ENCODE measurements around the gene SNCB. TPM values are rescaled to one million over a fixed set of nuclear protein-coding genes. Genes with fewer than 3 reads are reported as not detected.

The SNCB gene
- total RNA-seq, 2 donors from 2014 or later, result 0.22 to 1.8 TPM

GRCh38 chr5:176621661-176622079, 8.7 kb downstream of the SNCB start:
- 91 to 92% methylated on average over 9 to 13 of the region's 13 CpGs for WGBS, 2 experiments (ENCODE audit: insufficient coverage in 1 of 2, insufficient read length in 1 of 2)
- Mint-ChIP-seq H3K27ac (no peak overlapping the region), H3K27me3 (ENCODE audit: insufficient read depth) (peaks cover 84% of the 10 kb centered on the region), H3K4me3 (no peak overlapping the region), H3K4me1 (peaks cover 4% of the 10 kb centered on the region), H3K36me3 (ENCODE audit: low read depth) (no peaks in the 10 kb centered on the region), H3K9me3 (no peaks in the 10 kb centered on the region)
- H3K36me3 ChIP-seq (ENCODE audit: control insufficient read depth, insufficient read depth, low read length), result no peaks in the 10 kb centered on the region
- no peak for DNase-seq
- no peaks in the 10 kb centered on the region for H3K9me3 ChIP-seq (ENCODE audit: control insufficient read depth, low read length)
- H3K4me1 ChIP-seq (ENCODE audit: control insufficient read depth, insufficient read depth, low read length), result no peaks in the 10 kb centered on the region
- TF ChIP-seq, protein P1, sequence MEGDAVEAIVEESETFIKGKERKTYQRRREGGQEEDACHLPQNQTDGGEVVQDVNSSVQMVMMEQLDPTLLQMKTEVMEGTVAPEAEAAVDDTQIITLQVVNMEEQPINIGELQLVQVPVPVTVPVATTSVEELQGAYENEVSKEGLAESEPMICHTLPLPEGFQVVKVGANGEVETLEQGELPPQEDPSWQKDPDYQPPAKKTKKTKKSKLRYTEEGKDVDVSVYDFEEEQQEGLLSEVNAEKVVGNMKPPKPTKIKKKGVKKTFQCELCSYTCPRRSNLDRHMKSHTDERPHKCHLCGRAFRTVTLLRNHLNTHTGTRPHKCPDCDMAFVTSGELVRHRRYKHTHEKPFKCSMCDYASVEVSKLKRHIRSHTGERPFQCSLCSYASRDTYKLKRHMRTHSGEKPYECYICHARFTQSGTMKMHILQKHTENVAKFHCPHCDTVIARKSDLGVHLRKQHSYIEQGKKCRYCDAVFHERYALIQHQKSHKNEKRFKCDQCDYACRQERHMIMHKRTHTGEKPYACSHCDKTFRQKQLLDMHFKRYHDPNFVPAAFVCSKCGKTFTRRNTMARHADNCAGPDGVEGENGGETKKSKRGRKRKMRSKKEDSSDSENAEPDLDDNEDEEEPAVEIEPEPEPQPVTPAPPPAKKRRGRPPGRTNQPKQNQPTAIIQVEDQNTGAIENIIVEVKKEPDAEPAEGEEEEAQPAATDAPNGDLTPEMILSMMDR (conservative IDR thresholded peaks at IDR 0.05), result no peak
- peaks cover 77% of the 10 kb centered on the region for H3K27me3 ChIP-seq (ENCODE audit: control insufficient read depth, insufficient read depth, low read length, poor library complexity, severe bottlenecking)
- H3K4me3 ChIP-seq (ENCODE audit: low read length), result no peak overlapping the region
- no peak overlapping the region for H3K27ac ChIP-seq (ENCODE audit: low read depth, low read length)
- no peak overlapping the region for H3K9ac ChIP-seq (ENCODE audit: extremely low read depth, low read length, poor library complexity, severe bottlenecking)

DNA sequence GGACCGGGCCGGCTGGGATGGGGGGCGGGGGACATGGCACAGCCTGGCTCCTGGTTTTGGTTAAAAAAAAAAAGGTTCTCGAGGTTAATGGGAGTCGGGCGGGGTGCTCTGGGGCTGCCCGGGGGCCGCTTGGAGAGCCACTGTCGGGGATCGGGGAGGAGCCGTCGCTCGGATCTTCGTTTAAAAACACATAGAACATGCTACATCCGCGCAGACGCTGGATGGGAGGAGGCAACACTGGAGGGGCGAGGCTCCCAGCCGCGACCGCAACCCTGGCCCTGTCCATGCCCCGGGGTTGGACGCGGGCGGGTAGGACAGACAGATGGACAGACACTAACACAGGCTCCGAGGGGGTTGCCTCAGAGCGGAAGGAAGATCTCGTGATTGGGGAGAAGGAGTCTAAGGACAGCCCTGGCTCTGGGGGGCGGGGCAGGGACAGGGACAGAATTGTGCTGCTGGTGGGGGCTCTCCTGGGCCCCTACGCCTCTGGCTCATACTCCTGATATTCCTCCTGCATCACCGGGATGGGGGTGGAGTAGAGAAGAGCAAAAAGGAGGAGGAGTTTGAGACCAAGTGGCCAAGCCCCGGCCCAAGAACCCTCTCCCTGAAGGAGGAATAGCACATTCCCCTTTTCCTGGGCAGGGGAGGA, 9.9 kb downstream of the SNCB start:
- 39 to 60% methylated on average over 10 to 32 of the region's 32 CpGs for WGBS, 2 experiments (ENCODE audit: insufficient coverage in 1 of 2, insufficient read length in 1 of 2)
- Histone ChIP-seq H3K36me3 (ENCODE audit: control insufficient read depth, insufficient read depth, low read length) (no peaks in the 10 kb centered on the region), H3K9me3 (ENCODE audit: control insufficient read depth, low read length) (no peaks in the 10 kb centered on the region), H3K9ac (ENCODE audit: extremely low read depth, low read length, poor library complexity, severe bottlenecking) (no peak overlapping the region), H3K27me3 (ENCODE audit: control insufficient read depth, insufficient read depth, low read length, poor library complexity, severe bottlenecking) (peaks cover 80% of the 10 kb centered on the region), H3K27ac (ENCODE audit: low read depth, low read length) (no peak overlapping the region), H3K4me3 (ENCODE audit: low read length) (no peak overlapping the region), H3K4me1 (ENCODE audit: control insufficient read depth, insufficient read depth, low read length) (no peaks in the 10 kb centered on the region)
- no peaks in the 10 kb centered on the region for H3K36me3 Mint-ChIP-seq (ENCODE audit: low read depth)
- H3K9me3 Mint-ChIP-seq, result no peaks in the 10 kb centered on the region
- H3K27ac Mint-ChIP-seq, result no peak overlapping the region
- peaks cover 85% of the 10 kb centered on the region for H3K27me3 Mint-ChIP-seq (ENCODE audit: insufficient read depth)
- no peak overlapping the region for H3K4me3 Mint-ChIP-seq
- DNase-seq, result peak; percentile 70
- TF ChIP-seq, protein P1 (conservative IDR thresholded peaks at IDR 0.05), result no peak
- peaks cover 4% of the 10 kb centered on the region for H3K4me1 Mint-ChIP-seq

DNA sequence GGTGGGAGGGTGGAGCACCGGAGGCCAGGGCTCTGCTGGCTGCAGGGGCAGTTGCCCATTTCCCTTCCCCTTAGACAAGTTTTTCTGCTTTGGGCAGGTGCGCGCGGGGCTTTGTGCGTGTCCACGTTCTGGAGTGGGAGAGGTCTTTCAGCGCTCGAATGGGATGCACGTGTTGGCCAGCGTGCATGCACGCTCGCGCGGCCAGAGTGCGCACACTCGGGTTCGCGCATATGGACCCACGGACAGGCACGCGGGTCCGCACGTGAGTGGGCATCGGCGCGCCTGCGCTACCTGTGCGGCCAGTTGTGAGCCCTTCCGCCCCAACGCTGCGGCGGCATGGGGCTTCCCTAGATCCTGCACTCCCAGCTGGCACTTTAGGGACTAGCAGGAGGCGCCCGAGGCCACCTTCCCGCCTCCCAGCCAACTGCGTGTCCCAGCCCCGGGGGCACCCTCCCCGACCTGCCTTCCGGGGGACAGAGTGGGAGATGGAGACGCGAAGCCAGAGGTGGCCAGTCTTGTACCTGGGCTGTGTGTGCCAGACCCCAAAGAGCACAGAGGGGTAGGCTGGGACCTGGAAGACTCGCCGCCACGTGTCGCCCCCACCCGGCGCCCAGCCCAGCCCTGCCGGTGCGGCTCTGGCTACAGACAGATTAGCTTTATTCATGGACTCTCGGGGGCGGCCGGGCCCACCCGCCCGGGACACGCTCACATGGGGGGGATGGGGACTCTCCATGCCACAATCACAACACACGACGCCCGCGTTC, 10.6 kb downstream of the SNCB start:
- Histone ChIP-seq H3K36me3 (ENCODE audit: control insufficient read depth, insufficient read depth, low read length) (no peaks in the 10 kb centered on the region), H3K9ac (ENCODE audit: extremely low read depth, low read length, poor library complexity, severe bottlenecking) (no peak overlapping the region), H3K4me1 (ENCODE audit: control insufficient read depth, insufficient read depth, low read length) (no peaks in the 10 kb centered on the region), H3K9me3 (ENCODE audit: control insufficient read depth, low read length) (no peaks in the 10 kb centered on the region), H3K27ac (ENCODE audit: low read depth, low read length) (no peak overlapping the region), H3K27me3 (ENCODE audit: control insufficient read depth, insufficient read depth, low read length, poor library complexity, severe bottlenecking) (peaks cover 77% of the 10 kb centered on the region), H3K4me3 (ENCODE audit: low read length) (no peak overlapping the region)
- TF ChIP-seq, protein P1 (conservative IDR thresholded peaks at IDR 0.05), result no peak
- Mint-ChIP-seq H3K27ac (no peak overlapping the region), H3K4me3 (no peak overlapping the region), H3K36me3 (ENCODE audit: low read depth) (no peaks in the 10 kb centered on the region), H3K9me3 (no peaks in the 10 kb centered on the region), H3K4me1 (peaks cover 4% of the 10 kb centered on the region), H3K27me3 (ENCODE audit: insufficient read depth) (peaks cover 86% of the 10 kb centered on the region)
- WGBS, 2 experiments (ENCODE audit: insufficient coverage in 1 of 2, insufficient read length in 1 of 2), result 55 to 60% methylated on average over 26 to 59 of the region's 59 CpGs
- DNase-seq, result peak; percentile 71
